Right hindlimb (tissue), 1 donor: ENCODE results near the gene MOCOS.
"Not testable (repeated sequence)": the region's sequence is repeated elsewhere in the genome, so short reads cannot be mapped to it uniquely, and the experiment has no call there.

ENCODE experiments used
- DNase-seq: peaks from one replicate; pipeline ENCODE4 v3.0.0-alpha.2; 2018

Gene MOCOS, protein sequence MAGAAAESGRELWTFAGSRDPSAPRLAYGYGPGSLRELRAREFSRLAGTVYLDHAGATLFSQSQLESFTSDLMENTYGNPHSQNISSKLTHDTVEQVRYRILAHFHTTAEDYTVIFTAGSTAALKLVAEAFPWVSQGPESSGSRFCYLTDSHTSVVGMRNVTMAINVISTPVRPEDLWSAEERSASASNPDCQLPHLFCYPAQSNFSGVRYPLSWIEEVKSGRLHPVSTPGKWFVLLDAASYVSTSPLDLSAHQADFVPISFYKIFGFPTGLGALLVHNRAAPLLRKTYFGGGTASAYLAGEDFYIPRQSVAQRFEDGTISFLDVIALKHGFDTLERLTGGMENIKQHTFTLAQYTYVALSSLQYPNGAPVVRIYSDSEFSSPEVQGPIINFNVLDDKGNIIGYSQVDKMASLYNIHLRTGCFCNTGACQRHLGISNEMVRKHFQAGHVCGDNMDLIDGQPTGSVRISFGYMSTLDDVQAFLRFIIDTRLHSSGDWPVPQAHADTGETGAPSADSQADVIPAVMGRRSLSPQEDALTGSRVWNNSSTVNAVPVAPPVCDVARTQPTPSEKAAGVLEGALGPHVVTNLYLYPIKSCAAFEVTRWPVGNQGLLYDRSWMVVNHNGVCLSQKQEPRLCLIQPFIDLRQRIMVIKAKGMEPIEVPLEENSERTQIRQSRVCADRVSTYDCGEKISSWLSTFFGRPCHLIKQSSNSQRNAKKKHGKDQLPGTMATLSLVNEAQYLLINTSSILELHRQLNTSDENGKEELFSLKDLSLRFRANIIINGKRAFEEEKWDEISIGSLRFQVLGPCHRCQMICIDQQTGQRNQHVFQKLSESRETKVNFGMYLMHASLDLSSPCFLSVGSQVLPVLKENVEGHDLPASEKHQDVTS

DNA sequence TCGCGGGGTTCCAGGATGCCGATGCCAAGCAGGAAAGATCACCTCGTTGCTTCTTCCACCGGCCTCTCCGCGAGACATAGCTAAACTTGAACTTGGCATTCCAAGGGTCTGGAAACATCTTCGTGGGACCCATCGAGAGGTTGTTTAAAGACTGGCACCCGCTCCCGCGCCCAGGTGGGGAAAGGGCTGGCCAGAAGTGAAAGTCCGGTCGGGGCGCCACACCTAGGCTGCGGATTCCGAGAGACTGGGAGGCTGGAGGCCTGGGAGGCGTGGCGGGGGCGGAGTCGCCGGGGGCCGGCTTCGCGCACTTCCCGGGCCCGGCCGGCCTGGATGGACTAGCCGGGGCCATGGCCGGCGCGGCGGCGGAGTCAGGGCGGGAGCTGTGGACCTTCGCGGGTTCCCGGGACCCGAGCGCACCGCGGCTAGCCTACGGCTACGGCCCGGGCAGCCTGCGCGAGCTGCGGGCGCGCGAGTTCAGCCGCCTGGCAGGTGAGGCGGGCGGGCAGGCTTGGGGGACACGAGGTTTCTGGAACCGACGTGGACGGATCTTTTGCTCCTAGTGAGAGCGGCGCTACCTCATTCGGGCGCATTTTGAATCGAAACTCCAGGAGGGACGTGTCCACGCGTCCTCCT lies at the start of gene MOCOS:
Gene MOCOS, plus strand, starts transcription at position 305 of the 633 bp plus-strand sequence. Its CDS starts 43 bp downstream, at position 348.
- DNase-seq = peak; percentile 81

DNA sequence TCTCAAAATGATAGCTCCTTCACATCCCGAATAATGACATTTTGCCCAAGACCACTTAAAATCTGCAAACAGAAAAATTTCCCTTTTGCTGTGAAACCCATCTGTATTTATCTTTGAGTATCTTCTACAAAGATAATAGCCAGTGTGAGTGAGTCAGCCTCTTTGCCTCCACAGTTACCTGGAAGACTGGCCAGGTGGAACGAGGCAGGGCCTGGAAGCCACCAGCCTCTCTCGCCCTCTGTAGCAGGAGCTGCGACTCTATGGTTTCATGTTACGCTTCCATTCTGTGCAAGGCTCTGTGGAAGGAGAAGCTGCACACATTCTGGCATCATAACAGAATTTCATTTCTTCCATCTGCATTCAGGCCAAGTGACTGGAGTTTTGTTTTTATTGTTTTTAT lies 48.1 kb upstream of the MOCOS start:
- no peak for DNase-seq

DNA sequence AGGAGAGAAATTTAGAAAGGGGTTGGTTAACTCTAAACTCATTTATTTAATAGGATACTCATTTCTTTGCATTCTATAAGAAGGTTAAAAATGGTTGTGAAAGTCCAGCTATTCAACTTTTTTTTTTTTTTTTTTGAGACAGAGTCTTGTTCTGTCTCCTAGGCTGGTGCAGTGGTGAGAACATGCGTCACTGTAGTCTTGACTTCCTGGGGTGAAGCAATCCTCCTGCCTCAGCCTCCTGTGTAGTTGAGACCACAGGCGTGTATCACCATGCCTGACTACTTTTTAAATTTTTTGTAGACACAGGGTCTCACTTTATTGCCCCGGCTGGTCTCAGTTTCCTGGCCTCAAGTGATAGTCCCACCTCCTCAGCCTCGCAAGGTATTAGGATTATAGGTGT lies 45.7 kb upstream of the MOCOS start:
- no peak for DNase-seq

DNA sequence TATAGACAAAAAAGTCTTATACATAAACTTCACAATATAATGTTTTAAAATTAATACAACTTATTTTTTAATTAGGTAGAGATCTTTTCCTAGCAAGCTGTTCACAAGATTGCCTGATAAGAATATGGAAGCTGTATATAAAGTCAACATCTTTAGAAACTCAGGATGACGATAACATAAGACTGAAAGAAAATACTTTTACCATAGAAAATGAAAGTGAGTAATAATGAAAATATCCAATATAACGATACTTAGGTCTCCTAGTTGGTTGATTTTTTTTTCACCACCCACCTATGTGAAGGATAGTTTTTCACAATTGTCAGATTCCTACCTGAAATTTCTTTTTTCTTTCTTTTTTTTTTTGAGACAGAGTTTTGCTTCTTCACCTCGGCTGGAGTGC lies 44.5 kb upstream of the MOCOS start:
- no peak for DNase-seq

DNA sequence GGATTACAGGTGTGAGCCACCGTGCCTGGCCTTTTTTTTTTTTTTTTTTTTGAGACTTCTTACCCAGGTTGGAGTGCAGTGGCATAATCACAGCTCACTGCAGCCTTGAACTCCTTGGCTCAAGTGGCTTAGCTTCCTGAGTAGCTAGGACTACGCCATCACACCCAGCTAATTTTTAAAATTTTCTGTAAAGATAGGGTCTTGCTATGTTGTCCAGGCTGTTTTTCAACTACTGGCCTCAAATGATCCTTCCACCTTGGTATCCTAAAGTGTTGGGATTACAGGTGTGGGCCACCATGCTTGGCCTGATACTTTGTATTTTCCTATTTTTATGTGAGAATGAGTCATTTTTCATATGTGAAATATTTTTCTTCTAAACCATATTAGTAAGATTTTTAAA lies 43.9 kb upstream of the MOCOS start:
- DNase-seq = no peak

DNA sequence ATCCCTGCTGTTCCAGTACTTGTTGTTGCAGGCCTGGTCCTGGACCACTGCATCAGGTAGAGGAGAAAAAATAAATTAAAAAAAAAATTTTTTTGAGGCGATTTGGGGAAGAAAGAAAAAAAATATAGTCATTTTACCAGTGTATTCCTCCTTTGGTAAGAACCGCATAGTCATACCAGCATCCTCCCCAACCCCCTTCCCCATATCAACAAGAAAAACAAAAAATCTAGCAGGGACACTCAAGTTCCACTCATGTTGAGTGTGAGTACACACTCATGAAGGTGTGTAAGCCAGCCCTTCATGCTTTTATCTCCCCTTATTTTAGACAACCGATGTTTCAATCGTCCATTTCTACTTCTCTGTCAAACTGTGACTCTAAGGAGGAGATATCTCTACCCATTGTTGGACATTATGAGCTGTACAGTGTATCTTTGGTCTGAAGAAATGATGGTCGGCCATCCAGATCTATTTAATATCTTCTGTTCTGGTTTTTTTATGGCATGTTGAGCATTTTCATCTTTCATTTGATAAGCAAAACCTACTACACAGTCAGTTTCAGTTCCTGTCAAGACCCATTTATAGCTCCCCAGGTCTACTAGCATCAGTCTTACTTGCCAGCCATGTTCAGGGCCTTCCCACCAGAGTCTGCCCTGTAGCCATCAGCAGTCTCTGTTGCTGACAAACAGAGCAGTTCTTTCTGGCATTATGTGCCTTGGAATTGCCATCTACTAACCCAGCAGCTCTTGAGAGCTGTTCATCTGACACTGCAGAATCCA lies 37.6 kb upstream of the MOCOS start:
- no peak for DNase-seq

DNA sequence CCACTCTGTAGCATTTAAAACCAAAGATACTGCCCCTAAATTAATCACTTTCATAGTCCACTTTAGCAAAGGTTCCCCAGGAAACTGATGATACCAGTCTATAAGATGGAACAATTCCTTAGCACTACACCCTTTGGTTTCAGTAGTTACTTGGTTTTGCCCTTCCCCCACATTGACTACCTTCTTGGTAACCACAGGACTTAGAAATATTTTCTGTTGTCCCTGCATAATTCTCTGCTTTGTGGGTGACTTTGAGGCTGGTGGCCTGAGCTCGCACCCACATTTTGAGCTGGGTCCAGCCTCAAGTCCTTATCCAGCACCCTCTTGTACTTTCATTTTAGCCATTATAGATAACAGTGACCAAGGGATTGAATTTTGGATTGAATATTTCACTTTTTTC lies 34.5 kb upstream of the MOCOS start:
- DNase-seq = no peak

DNA sequence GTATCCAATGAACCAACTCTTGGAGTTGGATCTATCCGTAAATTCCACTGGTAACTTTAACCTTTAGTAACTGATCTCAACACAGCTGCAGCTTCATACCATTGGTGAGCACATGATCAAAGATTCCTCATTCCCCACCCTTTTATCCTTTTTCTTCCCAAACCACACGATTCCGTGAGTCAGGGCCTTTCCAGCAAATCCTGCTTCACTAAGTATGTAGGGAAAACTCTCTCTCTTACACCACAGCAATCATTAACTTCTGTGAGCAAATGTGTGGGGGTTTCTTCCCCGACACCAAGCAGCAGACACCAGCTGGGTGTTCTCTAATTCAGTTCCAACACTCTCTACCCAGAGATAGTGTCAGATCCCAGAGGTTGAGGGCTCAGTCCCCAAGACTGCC lies 34.1 kb upstream of the MOCOS start:
- DNase-seq = no peak

DNA sequence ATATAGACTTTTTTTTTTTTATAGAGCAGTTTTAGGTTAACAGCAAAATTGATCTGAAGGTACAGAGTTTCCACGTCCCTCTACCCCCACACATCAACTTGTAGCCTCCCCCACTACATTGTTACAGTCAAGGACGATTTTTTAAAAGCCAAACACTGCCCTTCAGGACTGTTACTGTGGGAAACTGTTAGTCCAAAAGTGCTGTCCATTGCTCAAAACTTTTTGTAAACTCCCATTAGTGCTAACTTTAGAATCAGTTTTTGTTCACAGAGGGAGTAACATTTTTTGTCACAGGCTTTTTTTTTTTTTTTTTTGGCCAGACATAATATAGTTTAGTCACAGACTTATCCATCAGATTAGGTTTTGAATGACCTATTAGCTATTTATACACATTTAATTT lies 33.5 kb upstream of the MOCOS start:
- no peak for DNase-seq

DNA sequence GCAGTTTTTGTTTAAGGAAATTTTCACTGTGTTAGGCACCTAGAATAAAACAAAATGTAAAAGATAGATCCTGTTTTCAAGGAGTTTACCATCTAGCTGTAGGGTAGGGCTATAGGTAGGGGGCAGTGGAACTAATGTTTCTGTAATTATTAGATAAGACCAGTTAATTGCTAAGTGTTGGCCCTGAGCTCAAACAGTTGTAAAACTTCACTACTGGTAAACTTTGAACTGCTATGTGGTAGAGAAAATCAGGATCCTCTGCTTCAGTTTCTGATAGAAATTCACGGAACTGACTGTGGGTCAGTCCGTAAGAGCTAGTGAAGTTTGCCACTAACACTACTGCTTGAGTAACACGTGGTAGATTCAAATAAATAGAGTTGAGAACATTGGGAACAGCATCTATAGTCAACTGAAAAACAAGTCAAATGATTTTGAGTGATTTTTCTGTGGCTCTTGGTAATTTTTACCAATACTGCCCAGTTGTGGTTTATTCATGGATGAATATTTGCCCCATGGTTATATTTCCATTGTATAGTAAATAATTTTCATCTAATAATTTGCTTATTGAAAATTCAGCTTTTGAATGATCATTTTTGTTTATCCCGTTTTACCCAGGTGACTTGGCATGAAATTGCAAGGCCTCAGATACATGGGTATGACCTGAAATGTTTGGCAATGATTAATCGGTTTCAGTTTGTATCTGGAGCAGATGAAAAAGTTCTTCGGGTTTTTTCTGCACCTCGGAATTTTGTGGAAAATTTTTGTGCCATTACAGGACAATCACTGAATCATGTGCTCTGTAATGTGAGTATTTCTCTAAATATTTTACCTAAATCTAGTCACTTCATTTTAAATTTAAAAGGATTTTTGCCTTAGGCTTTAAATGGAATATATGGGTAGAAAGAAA lies 31.2 kb upstream of the MOCOS start:
- DNase-seq = no peak

DNA sequence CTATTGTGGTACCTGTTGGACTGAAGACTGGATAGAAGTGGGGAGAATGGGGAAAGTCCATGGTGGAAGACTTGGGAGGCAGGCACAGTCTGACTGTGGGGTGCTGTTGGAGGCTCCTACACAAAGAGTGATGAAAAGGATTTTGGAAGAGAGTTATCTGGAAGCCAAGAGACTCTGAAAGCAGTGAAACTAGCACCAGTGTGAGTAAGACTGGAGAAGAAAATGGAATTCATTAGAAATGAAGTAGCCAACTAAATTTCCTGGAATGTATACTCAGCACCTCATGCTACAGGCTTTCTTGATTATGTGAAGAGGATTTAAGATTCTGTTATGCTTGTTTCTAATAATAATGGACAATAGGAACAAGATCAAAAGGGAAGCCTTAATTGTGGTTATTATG lies 29.9 kb upstream of the MOCOS start:
- no peak for DNase-seq

DNA sequence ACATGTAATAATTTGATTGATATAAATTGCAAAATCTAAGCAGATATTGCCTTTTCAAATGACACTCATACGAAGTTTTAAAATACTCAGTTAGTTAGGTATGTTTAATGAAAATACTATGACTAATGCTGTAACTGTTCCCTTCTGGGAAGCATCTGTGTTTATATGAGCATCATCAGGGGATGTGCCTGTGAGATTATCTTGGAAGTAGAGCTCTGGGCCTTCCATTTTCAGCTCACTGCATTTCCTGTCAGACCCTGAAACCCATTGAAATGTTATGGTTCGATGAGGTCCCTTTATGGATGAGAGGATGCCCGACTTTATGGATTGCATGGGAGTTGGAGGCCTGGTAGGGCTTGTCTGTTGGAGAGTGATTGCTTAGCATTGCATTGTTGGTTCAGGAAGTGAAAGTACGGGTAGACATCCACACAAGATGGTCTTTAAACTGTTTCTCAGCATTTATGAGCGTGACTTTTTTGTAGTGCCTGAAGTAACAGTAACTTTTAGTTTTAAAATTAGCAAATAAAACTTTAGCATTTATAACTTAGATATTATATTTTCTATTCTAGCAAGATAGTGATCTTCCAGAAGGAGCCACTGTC lies 28.9 kb upstream of the MOCOS start:
- no peak for DNase-seq

DNA sequence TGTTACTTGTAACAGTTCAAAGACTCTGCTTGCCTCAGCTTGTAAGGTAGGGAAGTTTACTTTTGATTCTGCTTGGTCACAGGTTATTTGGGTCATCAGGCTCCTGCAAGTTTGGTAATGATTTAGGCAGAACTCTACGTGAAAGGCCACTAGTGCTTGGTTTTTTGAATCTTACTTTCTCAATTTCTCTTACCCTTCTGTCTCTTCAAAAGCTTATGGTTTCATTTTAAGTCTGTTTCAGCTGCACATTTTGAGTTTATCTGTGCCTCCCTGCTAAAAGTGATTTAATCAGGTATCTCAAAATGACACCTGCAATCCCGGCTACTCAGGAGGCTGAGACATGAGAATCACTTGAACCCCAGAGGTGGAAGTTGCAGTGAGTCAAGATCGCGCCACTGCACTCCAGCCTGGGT lies 26.3 kb upstream of the MOCOS start:
- DNase-seq = no peak

DNA sequence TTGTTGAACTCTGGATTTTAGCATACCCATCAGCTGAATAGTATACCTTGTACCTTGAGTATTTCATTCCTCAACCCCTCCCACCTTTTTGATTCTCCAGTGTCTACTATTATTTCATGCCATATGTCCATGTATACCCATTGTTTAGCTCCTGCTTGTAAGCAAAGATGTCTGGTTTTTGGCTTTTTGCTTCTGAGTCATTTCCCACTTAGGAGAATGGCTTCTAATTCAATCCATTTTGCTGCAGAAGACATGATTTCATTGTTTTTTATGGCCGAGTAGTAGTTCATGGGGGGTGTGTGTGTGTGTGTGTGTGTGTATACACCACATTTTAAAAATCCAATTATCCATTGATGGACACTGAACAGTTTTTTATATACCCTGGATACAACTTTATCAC lies 24.3 kb upstream of the MOCOS start:
- no peak for DNase-seq

DNA sequence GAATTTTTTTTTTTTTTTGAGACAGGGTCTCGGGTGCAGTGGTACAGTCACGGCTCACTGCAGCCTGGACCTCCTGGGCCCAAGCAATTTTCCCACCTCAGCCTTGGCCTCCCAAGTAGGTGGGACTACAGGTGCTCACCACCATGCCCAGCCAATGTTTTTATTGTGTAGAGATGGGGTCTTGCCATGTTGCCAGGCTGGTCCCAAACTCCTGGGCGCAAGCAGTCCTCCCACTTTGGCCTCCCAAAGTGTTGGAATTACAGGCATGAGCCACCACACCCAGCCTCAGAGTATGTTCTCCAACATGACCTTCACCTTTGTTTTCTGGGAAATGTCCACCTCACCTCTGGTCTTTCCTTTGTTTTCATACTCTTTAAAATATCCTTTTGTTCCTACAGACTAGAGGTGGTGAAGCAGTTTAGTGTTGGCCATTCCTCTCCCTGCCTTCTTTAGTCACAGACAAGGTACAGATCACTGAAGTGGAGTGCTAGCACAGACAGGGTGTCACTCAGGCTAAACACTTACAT lies 19.5 kb upstream of the MOCOS start:
- no peak for DNase-seq

DNA sequence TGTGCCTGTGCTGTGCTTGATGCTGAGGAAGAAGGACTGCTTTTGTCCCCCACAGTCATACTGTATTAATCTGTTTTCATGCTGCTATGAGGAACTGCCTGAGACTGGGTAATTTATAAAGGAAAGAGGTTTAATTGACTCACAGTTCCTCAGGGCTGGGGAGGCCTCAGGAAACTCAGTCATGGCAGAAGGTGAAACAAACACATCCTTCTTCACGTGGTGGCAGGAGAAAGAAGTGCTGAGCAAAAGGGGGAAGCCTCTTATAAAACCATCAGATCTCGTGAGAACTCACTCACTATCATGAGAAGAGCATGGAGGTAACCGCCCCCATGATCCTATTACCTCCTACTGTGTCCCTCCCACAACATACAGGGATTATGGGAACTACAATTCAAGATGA lies 19.0 kb upstream of the MOCOS start:
- DNase-seq = not testable (repeated sequence)

DNA sequence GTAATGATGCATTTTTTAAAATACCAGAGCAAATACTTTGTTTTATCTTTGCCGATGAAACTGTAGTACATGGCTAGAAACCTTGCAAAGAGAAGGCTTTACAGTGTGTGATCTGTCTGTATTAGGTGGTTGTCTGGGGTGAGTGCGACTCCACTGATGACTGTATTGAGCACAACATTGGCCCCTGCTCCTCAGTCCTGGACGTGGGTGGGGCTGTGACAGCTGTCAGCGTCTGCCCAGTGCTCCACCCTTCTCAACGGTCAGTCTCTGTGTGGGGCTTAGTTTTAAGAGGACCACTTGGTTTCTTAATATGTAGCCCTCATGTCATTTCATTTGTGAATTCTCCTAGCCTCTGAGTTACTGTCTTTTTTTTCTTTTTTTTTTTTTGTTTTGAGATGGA lies 17.4 kb upstream of the MOCOS start:
- no peak for DNase-seq

DNA sequence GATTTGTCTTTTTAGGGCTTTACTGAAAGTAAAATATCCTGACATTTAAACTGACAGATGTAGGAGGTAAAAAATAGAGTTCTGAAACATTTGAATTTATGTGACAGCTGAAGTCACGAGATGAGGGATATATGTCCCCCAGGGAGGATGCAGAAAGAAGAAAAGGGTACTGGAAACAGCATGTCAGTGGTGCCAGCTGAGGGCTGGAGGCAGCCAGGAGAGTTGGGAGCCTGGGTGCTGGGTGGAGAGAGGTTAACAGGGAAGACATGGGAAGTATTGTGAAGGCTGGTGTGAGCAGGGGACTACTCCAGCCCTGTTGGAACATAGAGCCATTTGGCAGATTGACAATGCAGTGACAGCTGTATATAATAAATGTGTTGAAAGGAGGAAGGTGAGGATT lies 11.8 kb upstream of the MOCOS start:
- DNase-seq = no peak

DNA sequence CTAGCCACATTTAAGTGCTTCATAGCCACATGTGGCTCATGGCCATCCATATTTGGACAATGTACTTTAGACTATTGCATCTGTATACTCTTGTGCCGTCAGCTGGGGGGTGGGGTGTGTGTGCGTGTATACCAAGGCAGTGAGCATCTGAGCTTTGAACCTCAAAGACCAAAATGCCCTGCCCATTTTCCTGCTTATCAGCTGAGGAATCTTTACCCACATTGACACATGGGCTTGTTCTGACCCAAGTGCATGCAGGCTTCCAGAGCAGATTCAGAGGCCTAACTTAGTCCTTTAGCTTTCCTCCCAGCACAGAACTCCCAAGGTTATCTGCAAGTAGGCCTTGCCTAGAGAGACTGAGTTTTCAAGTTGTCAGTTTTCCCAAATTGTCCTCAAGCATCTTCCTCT lies 11.1 kb upstream of the MOCOS start:
- DNase-seq = no peak

DNA sequence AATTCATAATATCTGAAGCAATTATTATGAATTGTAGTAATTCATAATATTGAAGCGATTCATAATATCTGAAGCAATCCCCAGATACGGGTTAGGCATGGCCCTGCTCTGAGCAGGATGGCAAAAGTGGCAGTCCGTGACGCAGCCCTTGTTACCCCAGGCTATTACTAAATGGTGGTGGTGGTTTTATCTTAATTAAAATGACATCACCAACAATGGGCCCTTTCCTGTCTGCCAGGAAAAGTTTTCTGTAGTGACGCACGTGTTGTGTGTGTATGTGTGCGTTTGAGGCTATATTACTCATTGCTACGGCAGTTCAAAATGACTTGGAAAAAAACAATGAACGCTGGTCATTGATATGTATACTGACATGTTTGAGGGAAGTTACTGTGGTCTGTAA lies 10.6 kb upstream of the MOCOS start:
- no peak for DNase-seq

DNA sequence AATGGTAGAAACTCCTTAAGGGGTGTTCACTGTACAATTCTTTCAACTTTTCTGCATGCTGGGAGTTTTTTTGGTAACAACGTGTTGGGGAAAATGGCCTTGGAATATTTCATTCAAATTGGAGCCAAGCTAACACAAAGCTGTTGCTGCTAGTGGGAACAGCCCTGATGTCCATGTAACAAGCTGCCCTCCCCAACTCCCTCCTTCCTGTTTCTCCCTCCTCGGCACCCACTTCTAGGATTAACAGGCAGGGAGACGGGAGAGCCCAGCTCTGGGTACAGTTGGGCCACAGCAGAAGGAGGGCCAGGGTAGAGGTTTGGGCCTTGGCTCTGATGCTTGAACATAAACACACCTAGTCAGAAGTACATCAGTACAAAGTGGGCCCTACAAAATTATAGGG lies 9.4 kb upstream of the MOCOS start:
- no peak for DNase-seq
